HL-60 (cell line): Measurements from ENCODE around the gene LIPC.

Source experiments
- GABPA ChIP-seq: IDR thresholded peaks from 2 replicates; pipeline ENCODE4 v1.6.1; 2012; ENCODE audit warnings: low read depth
- POLR2AphosphoS5 ChIP-seq: IDR thresholded peaks from 2 replicates; pipeline ENCODE4 v1.6.1; 2012; ENCODE audit warnings: low read depth
- REST ChIP-seq: IDR thresholded peaks from 2 replicates; pipeline ENCODE4 v1.6.1; 2012; ENCODE audit warnings: low read depth; ENCODE audit not compliant: insufficient replicate concordance
- SPI1 ChIP-seq: IDR thresholded peaks from 2 replicates; pipeline ENCODE4 v1.6.1; 2012; ENCODE audit warnings: low read depth, mild to moderate bottlenecking, borderline replicate concordance
- TF ChIP-seq, protein P1 (sequence below): IDR thresholded peaks from one replicate; pipeline ENCODE4 v1.5.1; 2011; ENCODE audit warnings: low read length, control low read depth, inconsistent platforms; ENCODE audit not compliant: insufficient read depth

GRCh38 chr15:58465866-58466517 is 34.2 kb downstream of the LIPC start:
- TF ChIP-seq, protein P1, sequence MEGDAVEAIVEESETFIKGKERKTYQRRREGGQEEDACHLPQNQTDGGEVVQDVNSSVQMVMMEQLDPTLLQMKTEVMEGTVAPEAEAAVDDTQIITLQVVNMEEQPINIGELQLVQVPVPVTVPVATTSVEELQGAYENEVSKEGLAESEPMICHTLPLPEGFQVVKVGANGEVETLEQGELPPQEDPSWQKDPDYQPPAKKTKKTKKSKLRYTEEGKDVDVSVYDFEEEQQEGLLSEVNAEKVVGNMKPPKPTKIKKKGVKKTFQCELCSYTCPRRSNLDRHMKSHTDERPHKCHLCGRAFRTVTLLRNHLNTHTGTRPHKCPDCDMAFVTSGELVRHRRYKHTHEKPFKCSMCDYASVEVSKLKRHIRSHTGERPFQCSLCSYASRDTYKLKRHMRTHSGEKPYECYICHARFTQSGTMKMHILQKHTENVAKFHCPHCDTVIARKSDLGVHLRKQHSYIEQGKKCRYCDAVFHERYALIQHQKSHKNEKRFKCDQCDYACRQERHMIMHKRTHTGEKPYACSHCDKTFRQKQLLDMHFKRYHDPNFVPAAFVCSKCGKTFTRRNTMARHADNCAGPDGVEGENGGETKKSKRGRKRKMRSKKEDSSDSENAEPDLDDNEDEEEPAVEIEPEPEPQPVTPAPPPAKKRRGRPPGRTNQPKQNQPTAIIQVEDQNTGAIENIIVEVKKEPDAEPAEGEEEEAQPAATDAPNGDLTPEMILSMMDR = no peak
- no peak for TF ChIP-seq POLR2AphosphoS5
- no peak for TF ChIP-seq GABPA
- TF ChIP-seq REST = no peak
- no peak for TF ChIP-seq SPI1
